Endometrial microvascular endothelial cells (primary cell): ENCODE results near the gene NDUFAF8. TPM values are rescaled to one million over a fixed set of nuclear protein-coding genes. Genes with fewer than 3 reads are reported as not detected.

ENCODE experiments used
- in situ Hi-C: cut with HindIII; loops from 2 replicates; pipeline ENCODE4 v1.10.0; 2017; ENCODE audit warnings: low sequenced_read_pairs, low pct_unique_long_range_greater_than_20kb; ENCODE audit errors: inconsistent ontology term
- total RNA-seq: library from RNA; depleted of rRNA; stranded (reverse); fragments of >200 nt; gene quantifications from one replicate; pipeline ENCODE4 v1.2.3, GENCODE V29; 2015; ENCODE audit errors: inconsistent ontology term

NDUFAF8 gene
- total RNA-seq, 1 donor from 2014 or later, result 51.4 TPM

DNA sequence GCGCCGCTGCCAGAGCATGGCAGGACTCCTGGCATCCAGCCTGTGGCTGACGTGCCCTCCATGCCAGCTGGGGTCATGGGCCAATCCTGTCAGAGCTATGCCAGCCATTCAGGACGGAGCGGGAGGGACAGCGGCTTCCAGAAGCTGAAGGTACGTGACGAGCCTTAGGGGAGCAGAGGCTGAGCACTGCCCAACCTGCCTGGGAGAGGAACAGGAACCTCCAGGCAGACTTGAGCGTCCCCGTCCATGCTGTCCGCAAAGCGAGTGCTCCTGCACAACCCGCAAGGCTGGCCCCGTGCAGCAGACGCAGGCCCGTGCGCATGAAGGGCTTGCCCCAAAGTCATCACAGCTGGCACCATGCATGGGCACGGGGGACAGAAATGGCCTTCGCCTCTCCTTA, 21.5 kb downstream of the NDUFAF8 start:
- in situ Hi-C loops, result no loop called here

GRCh38 chr17:81261096-81261495, 22.0 kb downstream of the NDUFAF8 start:
- in situ Hi-C loops, result no loop called here

DNA sequence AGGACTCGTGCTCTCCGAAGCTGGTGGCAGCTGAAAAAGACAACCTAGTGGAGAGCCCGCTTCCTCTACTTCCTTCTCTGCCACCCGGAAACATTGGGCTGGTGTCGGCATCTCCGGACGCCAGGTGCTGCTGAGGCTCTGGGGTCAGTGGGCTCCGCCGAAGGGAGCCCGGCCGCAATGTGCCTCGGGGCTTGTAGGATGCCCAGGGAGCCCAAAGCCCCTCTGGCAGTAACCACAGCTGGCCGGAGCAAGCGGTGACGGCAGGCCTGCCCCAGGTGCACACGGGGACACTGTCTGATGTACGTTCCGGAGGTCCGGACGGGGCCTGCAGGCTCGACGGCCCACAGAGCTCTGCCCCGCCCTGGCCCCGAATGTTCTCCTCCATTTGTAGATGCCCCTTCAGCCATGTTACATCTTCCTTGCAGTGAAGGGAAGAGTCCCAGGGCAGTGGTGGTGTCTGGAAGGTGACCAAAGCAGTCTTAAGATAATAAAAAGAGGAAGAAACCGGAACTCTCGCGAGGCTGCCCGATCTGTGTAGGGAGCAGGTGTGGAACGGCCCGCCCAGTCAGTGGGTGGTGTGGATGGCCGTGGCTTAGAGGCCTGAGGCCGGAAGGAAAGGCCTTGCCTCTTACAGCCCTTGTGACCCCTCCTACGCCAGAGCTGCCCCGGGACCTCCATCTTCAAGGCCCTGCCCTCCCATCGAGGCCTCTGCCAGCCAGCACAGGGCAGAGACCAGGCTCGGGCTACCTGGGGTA, 22.6 kb downstream of the NDUFAF8 start:
- in situ Hi-C loops, result no loop called here

- in situ Hi-C loops, result no loop called here
These were observed 24.5 kb downstream of the NDUFAF8 start for GRCh38 chr17:81263371-81264181.

DNA sequence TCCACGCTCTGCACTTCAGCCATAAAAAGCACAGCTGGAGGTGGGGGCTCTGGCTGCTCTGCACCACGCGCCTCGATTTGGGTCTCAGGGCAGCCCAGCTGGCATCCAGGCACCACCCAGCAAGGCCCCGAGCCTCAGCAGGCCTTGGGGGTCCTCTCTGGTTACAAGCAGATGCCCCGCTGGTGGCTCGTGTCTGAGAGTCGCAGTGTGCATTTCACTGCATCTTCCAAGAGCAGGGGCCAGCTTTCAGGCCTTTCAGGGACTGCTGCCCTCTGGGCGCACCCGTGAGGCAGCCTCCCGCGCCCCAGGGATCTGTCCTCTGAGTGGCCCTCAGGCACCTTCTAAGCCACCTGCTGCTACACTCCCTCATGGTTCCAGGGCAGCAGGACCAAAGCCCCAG, 25.5 kb downstream of the NDUFAF8 start:
- in situ Hi-C loops, result no loop called here

- in situ Hi-C loops, result no loop called here
These were observed 26.5 kb downstream of the NDUFAF8 start for GRCh38 chr17:81265576-81265975.

- in situ Hi-C loops, result no loop called here
These were observed 28.4 kb downstream of the NDUFAF8 start for GRCh38 chr17:81267390-81268067.

DNA sequence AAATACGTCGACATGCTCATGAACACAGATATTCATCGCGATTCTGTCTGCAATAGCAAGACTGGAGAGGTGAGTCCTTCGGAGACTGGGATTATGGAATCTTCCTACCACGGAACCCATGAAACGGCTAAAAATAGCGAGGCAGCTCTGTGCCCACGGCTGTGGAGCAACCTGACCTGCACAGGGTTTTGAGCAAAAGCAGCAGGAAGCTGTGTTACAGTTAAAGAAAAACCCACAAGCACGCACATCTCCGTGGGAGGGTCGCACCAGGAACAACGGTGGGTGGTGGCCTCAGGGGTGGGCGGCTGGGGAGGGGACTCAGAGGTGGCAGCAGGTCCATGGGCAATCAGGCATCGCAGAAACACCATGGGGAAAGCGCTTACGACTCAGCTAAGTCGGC, 31.2 kb downstream of the NDUFAF8 start:
- in situ Hi-C loops, result no loop called here

- in situ Hi-C loops, result no loop called here
These were observed 32.1 kb downstream of the NDUFAF8 start for GRCh38 chr17:81271226-81271625.

DNA sequence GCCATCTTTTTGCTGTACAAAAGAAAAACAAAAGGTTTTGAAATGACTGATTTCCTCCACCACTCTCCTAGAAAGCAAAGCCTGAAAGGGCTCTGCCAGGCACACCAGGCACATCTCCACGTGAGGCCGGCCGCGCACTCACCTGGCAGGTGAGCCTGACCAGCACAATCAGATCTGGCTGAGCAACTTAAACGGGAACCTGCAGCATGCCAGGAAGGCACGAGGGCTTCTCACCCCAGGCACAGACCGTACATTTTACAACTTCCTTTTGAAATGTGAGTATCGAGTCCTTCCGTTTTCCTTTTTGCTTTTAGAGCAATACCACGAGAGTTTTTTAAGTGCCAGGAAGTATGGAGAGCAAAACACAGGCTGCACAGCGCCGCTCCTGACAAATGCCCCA, 33.5 kb downstream of the NDUFAF8 start:
- in situ Hi-C loops, result no loop called here

DNA sequence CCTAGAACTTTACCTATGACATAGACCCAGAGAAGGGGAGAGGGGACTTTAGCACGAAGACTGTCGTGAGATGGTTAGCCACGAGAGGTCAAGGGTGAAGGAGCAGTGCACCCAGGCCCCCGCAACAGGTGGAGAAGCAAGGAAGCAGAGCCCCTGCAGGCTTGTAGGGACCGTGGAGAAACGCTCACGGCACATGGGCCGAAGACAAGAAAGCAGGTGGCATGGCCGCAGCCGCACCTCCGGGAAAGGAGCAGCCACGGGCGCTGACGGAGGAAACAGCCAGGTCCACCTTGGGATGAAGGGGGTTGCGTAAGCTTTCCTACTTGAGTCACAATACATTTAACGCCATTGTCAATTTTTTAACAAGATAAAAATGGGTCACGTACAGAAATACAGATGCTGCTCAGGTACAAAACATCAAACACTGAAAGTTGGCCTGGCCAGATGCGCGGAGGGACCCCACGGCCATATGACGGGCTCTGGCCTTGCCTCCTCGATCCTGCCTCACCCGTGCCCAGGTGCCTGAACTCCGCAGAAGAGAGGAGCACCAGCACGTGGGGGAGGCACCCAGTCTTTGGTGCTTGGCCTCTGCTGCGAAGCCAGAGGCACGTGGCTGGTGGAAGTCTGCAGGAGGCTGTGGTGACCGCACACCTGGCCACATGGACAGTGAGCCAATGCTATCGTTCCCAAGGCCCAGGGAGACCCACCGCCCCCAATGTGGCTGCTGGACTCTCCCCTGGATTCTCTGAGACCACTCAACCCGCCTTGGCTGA, 34.8 kb downstream of the NDUFAF8 start:
- in situ Hi-C loops, result no loop called here

DNA sequence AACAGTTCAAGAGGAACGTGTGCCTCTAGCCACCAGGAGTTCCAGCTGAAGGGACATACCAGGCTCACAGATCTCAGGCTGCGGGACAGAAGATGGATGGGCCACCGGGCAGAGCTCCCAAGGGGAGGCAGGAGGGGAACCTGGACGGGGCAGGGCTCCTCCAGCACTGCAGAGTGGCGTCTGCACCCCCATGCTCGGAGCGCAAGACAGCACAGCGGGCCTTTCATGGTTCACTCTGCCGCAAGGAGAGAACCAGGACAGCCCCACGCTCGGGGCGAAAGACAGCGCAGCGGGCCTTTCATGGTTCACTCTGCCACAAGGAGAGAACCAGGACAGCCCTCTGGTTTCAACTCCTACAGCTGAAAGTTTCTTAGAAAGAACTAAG, 35.3 kb downstream of the NDUFAF8 start:
- in situ Hi-C loops, result no loop called here

DNA sequence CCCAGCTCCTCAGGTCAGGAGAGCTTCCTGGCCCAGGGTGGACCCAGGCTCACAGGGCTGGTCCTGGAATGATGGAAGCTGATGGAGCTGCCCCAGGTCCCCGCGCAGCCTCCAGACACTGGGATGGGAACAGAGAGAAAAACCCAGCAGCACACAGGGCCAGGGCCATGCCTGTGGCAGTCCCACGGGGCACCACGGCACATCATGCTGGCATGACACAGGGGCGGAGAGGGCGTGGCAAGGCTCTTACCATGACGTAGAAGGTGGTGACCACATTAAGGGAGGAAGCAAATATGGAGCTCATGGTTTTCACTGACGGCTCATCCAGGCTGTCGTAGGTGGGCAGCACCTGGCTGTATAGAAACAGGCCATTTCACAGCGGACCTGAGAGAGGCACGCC, 37.7 kb downstream of the NDUFAF8 start:
- in situ Hi-C loops, result no loop called here

DNA sequence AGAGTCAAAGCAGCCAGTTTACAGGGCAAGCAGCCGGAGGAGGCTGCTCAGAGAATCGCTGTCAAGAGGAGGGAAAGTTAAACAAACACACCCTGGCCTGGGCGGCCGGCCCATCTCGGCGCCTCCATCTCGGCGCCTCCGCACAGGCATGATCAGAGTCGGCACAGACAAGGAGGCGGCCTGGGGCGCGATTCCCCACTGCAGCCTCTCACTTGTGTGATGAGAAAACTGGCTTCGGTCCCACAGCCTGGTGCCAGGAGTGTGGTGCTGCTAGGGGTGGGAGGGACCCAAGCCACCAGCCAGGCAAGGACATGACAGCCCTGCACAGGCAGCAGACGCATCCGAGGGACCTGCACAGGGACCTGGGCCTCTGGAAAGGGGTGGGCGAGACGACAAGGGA, 38.3 kb downstream of the NDUFAF8 start:
- in situ Hi-C loops, result no loop called here

DNA sequence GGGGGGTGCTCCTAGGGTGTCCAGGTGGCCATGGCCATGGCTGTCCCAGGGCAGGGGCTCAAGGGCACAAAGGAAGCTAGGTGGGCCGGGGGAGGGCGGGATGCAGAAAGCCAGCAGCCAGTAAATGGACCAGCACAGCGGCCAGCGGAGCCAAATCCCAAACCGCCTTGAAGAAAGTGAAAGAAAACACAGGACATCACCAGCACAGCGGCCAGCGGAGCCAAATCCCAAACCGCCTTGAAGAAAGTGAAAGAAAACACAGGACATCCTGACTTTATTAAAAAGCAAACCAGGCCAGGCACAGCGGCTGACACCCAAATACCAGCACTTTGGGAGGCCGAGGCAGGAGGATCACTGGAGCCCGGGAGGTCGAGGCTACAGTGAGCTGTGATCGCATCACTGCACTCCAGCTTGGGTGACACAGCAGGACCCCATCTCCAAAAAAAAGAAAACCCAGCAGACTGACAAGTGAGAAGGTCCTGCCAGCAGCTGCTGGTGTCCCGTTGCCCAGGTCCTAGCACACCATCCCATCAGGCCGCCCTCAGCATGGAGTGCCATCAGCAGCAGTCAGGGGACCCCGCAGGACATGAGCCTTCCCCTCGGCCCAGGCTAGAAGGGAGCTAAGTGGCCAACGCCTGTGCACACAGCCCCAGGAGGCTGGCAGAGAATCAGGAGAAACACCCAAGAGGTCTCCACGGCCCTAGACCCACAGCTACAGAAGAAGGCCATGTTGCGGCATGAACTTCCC, 39.0 kb downstream of the NDUFAF8 start:
- in situ Hi-C loops, result no loop called here

DNA sequence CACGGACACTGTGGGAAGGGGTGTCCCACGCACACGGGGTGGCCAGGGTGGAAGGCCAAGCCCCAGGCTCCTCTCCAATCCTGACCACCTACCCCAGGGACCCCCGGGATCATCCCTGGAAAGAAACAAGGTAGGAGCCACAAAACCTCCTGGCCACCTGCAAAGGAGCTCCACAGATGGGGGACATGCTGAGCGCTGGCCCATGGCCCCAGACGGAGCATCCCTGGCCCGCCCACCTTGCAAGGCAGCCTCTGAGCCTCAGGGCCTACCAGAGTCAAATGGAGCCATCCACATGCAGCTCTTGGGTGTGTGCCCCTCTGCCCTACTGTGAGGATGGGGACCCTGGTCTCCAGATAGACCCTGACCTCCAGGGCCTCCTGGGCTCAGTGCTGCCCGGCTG, 39.7 kb downstream of the NDUFAF8 start:
- in situ Hi-C loops, result no loop called here

- in situ Hi-C loops, result no loop called here
These were observed 40.5 kb downstream of the NDUFAF8 start for GRCh38 chr17:81279278-81280275.
